NCI-H774 (cell line): ENCODE results near the gene PDE8B.

ENCODE experiments used
- DNase-seq: peaks from one replicate; lab custom pipeline; 2025; lab: John Stamatoyannopoulos, UW

PDE8B gene

DNA sequence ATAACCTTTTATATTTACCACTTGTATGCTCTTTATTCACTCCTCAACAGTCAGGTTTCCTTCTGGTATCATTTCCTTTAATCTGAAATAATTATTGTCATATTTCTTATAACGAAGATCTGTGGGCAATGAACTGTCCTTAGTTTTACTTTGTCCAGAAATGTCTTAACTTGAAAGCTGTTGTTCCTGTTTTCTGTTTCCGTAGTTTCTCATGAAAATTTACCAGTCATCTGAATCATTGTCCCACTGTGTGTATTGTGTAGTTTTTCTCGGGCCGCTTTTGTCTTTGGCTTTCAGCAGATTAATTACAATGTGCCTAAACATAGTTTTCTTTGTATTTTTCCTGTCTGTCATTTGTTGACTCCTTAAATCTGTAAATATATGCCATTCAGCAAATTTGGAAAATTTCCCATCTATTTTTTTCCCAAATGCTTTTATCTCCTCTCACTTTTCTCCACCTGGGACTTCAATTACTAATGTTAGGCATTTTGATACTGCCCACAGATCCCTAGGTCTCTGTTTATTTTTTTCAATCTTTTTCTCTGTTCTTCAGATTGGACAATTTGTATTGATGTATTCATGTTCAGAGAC lies 74.9 kb downstream of the PDE8B start:
- no peak for DNase-seq

GRCh38 chr5:77292026-77292757 lies 81.7 kb downstream of the PDE8B start:
- DNase-seq, result no peak

DNA sequence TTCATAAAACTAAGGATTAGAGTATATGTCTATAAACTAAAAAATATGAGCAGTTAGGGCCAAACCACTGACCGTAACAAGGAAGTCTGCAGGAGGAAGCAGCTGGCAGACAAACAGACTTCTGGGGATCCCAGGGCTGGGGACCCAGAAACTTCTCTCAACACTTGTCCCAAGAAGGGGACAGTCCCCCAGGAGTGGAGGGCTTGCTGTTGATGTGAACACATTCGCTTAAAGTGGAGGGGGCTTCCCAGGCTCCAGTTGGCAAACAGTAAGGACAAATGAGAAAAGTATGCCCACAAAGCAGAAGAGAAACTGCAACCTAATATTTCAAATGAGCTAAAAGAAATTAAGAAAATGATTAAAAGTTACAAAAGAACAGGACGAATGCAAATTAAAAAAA lies 83.7 kb downstream of the PDE8B start:
- DNase-seq, result no peak

- DNase-seq, result no peak
Observed at GRCh38 chr5:77295863-77296378, 85.4 kb downstream of the PDE8B start.

GRCh38 chr5:77298146-77298545 lies 87.7 kb downstream of the PDE8B start:
- DNase-seq, result no peak

DNA sequence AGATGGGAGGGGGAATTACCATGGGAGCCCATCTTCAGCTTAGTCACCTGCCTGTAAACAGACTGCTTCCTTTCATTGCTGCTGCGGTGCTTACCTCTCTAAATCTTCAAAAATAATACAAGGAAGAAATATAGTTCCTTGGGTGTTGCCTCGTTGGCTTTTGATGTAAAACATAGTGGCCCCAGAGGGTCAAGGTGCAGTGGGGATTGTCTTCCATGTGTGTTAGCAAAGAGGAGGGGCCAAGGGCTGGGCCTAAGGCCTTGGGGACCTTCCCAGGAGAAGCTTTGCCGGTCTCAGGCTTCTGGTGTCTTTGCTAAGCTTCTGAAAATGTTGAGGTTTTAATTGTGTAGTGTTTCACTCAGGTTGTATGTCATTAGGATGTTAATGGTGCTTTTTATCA lies 90.0 kb downstream of the PDE8B start:
- no peak for DNase-seq

GRCh38 chr5:77301447-77301883 lies 91.0 kb downstream of the PDE8B start:
- DNase-seq, result no peak

GRCh38 chr5:77302247-77302646 lies 91.8 kb downstream of the PDE8B start:
- DNase-seq, result no peak

- no peak for DNase-seq
Observed at GRCh38 chr5:77302653-77303052, 92.2 kb downstream of the PDE8B start.

DNA sequence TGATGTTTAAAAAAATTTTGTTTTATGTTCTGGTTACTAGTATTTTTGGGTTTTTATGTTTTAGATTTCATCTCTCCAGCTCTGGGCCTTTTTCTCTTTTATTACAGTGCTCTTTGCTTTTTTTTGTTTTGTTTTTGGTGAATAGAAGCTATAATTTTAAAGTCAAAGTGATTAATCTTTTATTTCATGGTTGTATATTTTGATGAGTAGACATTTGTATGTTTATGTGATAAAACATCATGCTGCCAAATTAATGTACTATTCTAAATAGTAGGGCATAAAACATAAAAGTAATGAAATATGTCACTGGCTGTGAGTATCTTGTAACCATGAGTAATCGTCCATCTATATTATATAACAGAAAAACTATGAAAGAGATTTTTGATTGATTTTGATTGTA lies 93.9 kb downstream of the PDE8B start:
- no peak for DNase-seq

DNA sequence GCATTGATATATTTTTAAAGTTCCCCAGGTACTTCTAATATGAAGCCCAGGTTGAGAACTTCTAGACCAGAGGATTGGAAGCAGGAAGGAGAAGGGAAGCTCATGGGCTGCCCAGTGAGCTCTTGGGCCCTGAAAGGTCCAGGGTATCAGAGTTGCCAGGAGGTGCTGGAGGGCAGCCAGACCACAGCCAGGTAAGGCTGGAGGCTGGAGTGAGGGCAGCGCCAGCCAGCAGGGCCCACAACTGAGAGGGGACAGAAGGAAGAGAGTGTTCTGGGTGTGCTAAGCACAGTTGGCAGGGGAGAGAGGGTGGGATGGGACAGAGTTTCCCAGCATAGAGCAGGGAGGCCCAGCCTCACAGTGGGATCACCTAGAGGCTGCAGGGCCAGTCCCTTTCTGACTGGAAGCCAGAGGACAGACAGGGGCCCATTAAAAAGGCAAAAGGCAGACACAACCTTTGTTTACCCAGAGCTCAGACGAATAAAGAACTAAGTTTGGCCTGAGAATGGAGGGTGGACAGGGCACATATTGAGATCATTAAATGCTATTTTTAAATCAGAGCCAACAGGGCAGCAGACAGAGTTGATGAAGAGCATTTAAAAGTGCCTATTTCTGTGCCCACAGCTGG lies 94.9 kb downstream of the PDE8B start:
- no peak for DNase-seq

- DNase-seq, result no peak
Observed at GRCh38 chr5:77305956-77306355, 95.5 kb downstream of the PDE8B start.

GRCh38 chr5:77306531-77306930 lies 96.1 kb downstream of the PDE8B start:
- DNase-seq, result no peak

- DNase-seq, result no peak
Observed at GRCh38 chr5:77308154-77308960, 97.9 kb downstream of the PDE8B start.

- no peak for DNase-seq
Observed at GRCh38 chr5:77309140-77309539, 98.7 kb downstream of the PDE8B start.

- DNase-seq, result no peak
Observed at GRCh38 chr5:77310494-77311213, 100.2 kb downstream of the PDE8B start.

DNA sequence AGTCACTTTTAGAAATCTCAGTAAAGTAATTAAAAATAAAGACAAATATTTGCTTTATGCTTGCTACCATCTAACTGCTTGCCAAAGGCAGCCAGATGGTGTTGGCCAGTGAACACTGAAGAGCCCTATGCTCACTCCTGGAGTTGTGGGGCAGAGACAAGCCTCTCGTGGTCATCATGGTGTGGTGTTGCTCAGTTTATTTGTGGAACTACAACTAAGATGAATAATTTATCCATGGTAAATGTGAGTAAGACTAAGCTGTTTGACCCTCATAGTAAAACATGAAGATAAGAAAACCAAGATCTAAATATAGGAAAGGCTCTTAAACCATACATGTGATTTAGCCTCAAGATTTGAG lies 100.7 kb downstream of the PDE8B start:
- no peak for DNase-seq

- no peak for DNase-seq
Observed at GRCh38 chr5:77312413-77312812, 101.9 kb downstream of the PDE8B start.

DNA sequence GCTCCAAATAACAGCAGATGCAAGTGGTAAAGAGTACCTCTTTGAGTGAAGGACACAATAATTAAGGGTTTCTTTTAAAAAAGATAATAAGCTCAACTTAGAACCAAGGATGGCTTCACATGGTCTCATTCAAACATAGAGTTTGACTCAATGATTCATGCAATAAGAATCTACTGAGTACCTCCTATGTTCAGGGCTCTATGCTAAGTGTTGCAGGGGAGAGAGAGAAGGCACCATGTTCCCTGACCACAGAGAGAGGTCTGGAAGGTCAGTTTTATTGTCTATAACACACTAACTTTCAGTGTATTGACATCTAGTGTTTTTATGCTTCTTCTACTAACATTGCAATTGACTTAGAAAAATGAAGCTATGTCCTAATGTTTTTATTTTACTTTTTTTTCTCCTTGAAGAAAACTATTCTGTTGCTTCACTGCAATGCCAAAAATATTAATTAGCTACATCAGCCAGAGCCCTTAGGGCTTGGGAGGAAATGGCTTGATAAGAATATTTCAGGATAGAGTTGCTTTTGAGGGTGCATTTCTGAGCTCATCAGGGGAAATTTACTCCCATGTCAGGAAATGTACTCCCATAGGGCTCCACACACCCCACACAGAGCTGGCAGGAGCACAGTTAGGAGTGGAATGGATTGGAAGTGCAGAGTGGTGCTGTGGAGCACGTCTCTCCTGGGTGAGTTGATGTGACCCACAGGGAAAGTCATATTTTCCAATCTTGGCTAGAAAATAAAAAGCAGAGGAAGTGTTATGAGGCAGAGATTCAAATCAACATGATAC lies 106.6 kb downstream of the PDE8B start:
- no peak for DNase-seq

- no peak for DNase-seq
Observed at GRCh38 chr5:77318060-77318459, 107.6 kb downstream of the PDE8B start.
